Body of pancreas (tissue), 4 donors: ENCODE measurements around the gene UTP15. TPM values are rescaled to one million over a fixed set of nuclear protein-coding genes. Genes with fewer than 3 reads are reported as not detected.
A peak's percentile ranks its signal among the peaks of the same experiment; 100 is the strongest.

Experiments used
- ATAC-seq: fragments of 150-250 bp; one replicate; pipeline ENCODE4 v1.9.1; 2016
- DNase-seq, 4 donors: peaks; one replicate each; pipeline ENCODE4 v3.0.0-alpha.2; 2019
- H3K27ac ChIP-seq, 4 donors: fragments of 200-600 bp; sonication (generic); 1 replicate in 3 of 4; 2 replicates in 1 of 4; pipeline versions ENCODE4 v1.5.1 to v1.6.1; 2016 to 2019; ENCODE audit warnings: mild to moderate bottlenecking in 1 of 4, mixed read lengths in 1 of 4, moderate library complexity in 1 of 4
- H3K27me3 ChIP-seq, 2 donors: fragments of 200-600 bp; sonication (generic); one replicate each; pipeline ENCODE4 v1.6.0; 2016; ENCODE audit warnings: mild to moderate bottlenecking in 1 of 2
- H3K36me3 ChIP-seq, 2 donors: fragments of 200-600 bp; sonication (generic); replicated peaks in 1 of 2; 2 replicates each; pipeline ENCODE4 v1.5.1; 2016; ENCODE audit warnings: low read depth in 2 of 2; ENCODE audit not compliant: insufficient read depth in 1 of 2
- H3K4me1 ChIP-seq: fragments of 200-600 bp; sonication (generic); one replicate; pipeline ENCODE4 v1.6.0; 2016
- H3K4me3 ChIP-seq, 2 donors: fragments of 200-600 bp; sonication (generic); 1 replicate in 1 of 2; 2 replicates in 1 of 2; pipeline ENCODE4 v1.5.1; 2016 to 2019
- H3K9me3 ChIP-seq, 3 donors: fragments of 200-600 bp; sonication (generic); 1 replicate in 2 of 3; 2 replicates in 1 of 3; pipeline ENCODE4 v1.5.1; 2016
- CTCF ChIP-seq, 7 experiments: fragments of 450-650 bp in 4 of 7; fragments of 200-600 bp in 3 of 7; sonication (generic) in 3 of 7; IDR thresholded peaks; one replicate each; pipeline ENCODE4 v1.5.1; 2016 to 2019; ENCODE audit warnings: antibody characterized with exemption in 7 of 7
- POLR2A ChIP-seq, 3 donors: fragments of 450-650 bp; IDR thresholded peaks; one replicate each; pipeline ENCODE4 v1.6.1; 2016; ENCODE audit warnings: antibody characterized with exemption in 3 of 3, mild to moderate bottlenecking in 2 of 3
- WGBS, 2 donors: methylation state at CpG; one replicate each; pipeline ENCODE4 v1.1.5; 2017; 5-methylcytosine and 5-hydroxymethylcytosine counted together
- intact Hi-C: fragments of 100-400 bp; cut with DNase I; formaldehyde crosslinking; loops from one replicate; pipeline ENCODE4 v1.15.1; 2023
- total RNA-seq, 2 donors: library from RNA; depleted of rRNA; stranded (reverse); fragments of >200 nt; gene quantifications; one replicate each; pipeline ENCODE4 v1.1.0, GENCODE V29; 2016

UTP15 gene
- total RNA-seq, 2 donors from 2014 or later: 4.2 to 27.4 TPM

- Histone ChIP-seq H3K27me3 (no peaks in the 10 kb centered on the region), H3K9me3 (no peaks in the 10 kb centered on the region), H3K27ac (no peak overlapping the region), H3K4me3 (no peak overlapping the region), H3K36me3 (no peaks in the 10 kb centered on the region), H3K4me1 (peaks cover 6% of the 10 kb centered on the region)
- TF ChIP-seq CTCF (IDR thresholded peaks at IDR 0.05) (no peak), POLR2A (IDR thresholded peaks at IDR 0.05) (no peak)
- 46 to 50% methylated on average over 1 of the region's 1 CpG for WGBS, 2 donors
- intact Hi-C loops: loop anchor here (5.0 kb wide), 1 partner anchor 200 kb away; no protein-coding TSS in a partner anchor
- no peak for ATAC-seq
- no peak for DNase-seq
These were observed 27.0 kb downstream of the UTP15 start for GRCh38 chr5:73592551-73592950.

GRCh38 chr5:73596705-73597328 lies 31.3 kb downstream of the UTP15 start:
- no peaks in the 10 kb centered on the region for H3K27me3 ChIP-seq
- H3K4me3 ChIP-seq: no peak overlapping the region
- intact Hi-C loops: no loop called here
- TF ChIP-seq POLR2A (IDR thresholded peaks at IDR 0.05) (no peak), CTCF (IDR thresholded peaks at IDR 0.05) (peak; percentile 22 to 61 (median 50))
- no peak overlapping the region for H3K27ac ChIP-seq
- H3K4me1 ChIP-seq: no peaks in the 10 kb centered on the region
- H3K9me3 ChIP-seq: no peaks in the 10 kb centered on the region
- ATAC-seq (peak; percentile 45), DNase-seq (peak; percentile 32 to 55 (median 41))
- H3K36me3 ChIP-seq: no peaks in the 10 kb centered on the region

GRCh38 chr5:73599380-73599779 lies 33.8 kb downstream of the UTP15 start:
- DNase-seq (no peak), ATAC-seq (no peak)
- no peaks in the 10 kb centered on the region for H3K9me3 ChIP-seq
- intact Hi-C loops: no loop called here
- TF ChIP-seq CTCF (IDR thresholded peaks at IDR 0.05): no peak
- no peaks in the 10 kb centered on the region for H3K27me3 ChIP-seq
- no peaks in the 10 kb centered on the region for H3K4me1 ChIP-seq
- no peak overlapping the region for H3K27ac ChIP-seq
- no peaks in the 10 kb centered on the region for H3K36me3 ChIP-seq
- WGBS, 2 donors: 78 to 86% methylated on average over 3 of the region's 3 CpGs
- no peak overlapping the region for H3K4me3 ChIP-seq

GRCh38 chr5:73603998-73604397 lies 38.5 kb downstream of the UTP15 start:
- DNase-seq: no peak
- no peak for ATAC-seq
- H3K4me1 ChIP-seq: peaks cover 25% of the 10 kb centered on the region
- intact Hi-C loops: no loop called here
- no peaks in the 10 kb centered on the region for H3K27me3 ChIP-seq
- no peaks in the 10 kb centered on the region for H3K36me3 ChIP-seq
- H3K4me3 ChIP-seq: no peak overlapping the region
- WGBS, 2 donors: 82 to 95% methylated on average over 5 of the region's 5 CpGs
- TF ChIP-seq POLR2A (IDR thresholded peaks at IDR 0.05) (no peak), CTCF (IDR thresholded peaks at IDR 0.05) (no peak)
- no peaks in the 10 kb centered on the region for H3K9me3 ChIP-seq
- no peak overlapping the region for H3K27ac ChIP-seq
